ENCODE measurements around the gene UGT2B17. TPM values are rescaled to one million over a fixed set of nuclear protein-coding genes. Genes with fewer than 3 reads are reported as not detected.
"Not testable (repeated sequence)": the region's sequence is repeated elsewhere in the genome, so short reads cannot be mapped to it uniquely, and the experiment has no call there.

The UGT2B17 gene
- total RNA-seq, 3 donors from 2014 or later: 0.98 TPM; not detected in 2

- intact Hi-C loops (cut with DNase I; ENCODE audit: low total_unique reads): no loop called here
Measured at GRCh38 chr4:68520985-68521384, 55.1 kb downstream of the UGT2B17 start.

GRCh38 chr4:68518889-68519288, 57.2 kb downstream of the UGT2B17 start:
- H3K36me3 ChIP-seq: no peaks in the 10 kb centered on the region
- H3K27me3 ChIP-seq: no peaks in the 10 kb centered on the region
- intact Hi-C loops (cut with DNase I; ENCODE audit: low total_unique reads): no loop called here
- H3K4me3 ChIP-seq: no peak overlapping the region
- no peak for TF ChIP-seq POLR2AphosphoS5 (IDR thresholded peaks at IDR 0.05)
- no peak for TF ChIP-seq POLR2A (IDR thresholded peaks at IDR 0.05)
- TF ChIP-seq CTCF (IDR thresholded peaks at IDR 0.05): no peak
- no peaks in the 10 kb centered on the region for H3K9me3 ChIP-seq
- no peak for DNase-seq (ENCODE audit: low spot score in 2 of 2)
- H3K27ac ChIP-seq: no peak overlapping the region
- no peaks in the 10 kb centered on the region for H3K4me1 ChIP-seq

More at GRCh38 chr4:68520985-68521384, 55.1 kb downstream of the UGT2B17 start:
- H3K36me3 ChIP-seq: no peaks in the 10 kb centered on the region
- no peaks in the 10 kb centered on the region for H3K9me3 ChIP-seq
- no peak overlapping the region for H3K4me3 ChIP-seq
- TF ChIP-seq CTCF (IDR thresholded peaks at IDR 0.05) (no peak), POLR2AphosphoS5 (IDR thresholded peaks at IDR 0.05) (no peak), POLR2A (IDR thresholded peaks at IDR 0.05) (no peak)
- no peak for DNase-seq (ENCODE audit: low spot score in 2 of 2)
- no peaks in the 10 kb centered on the region for H3K27me3 ChIP-seq
- H3K4me1 ChIP-seq: no peaks in the 10 kb centered on the region
- no peak overlapping the region for H3K27ac ChIP-seq

GRCh38 chr4:68505452-68505851, 70.7 kb downstream of the UGT2B17 start:
- DNase-seq (ENCODE audit: low spot score in 2 of 2); intact Hi-C loops (cut with DNase I; ENCODE audit: low total_unique reads): not testable (repeated sequence)

DNA sequence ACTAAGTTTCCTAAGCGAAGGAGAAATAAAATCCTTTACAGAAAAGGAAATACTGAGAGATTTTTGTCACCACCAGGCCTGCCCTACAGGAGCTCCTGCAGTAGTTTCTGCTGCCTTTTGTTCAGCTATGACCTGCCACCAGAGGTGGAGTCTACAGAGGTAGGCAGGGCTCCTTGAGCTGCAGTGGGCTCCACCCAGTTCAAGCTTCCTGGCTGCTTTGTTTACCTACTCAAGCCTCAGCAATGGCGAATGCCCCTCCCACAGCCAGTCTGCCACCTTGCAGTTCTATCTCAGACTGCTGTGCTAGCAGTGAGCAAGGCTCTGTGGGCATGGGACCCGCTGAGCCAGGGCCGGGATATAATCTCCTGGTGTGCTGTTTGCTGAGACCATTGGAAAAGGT, 71.3 kb downstream of the UGT2B17 start:
- intact Hi-C loops (cut with DNase I; ENCODE audit: low total_unique reads); H3K4me3 ChIP-seq: not testable (repeated sequence)

More at GRCh38 chr4:68505452-68505851, 70.7 kb downstream of the UGT2B17 start:
- not testable (repeated sequence) for H3K36me3 ChIP-seq, H3K27me3 ChIP-seq, H3K9me3 ChIP-seq, H3K4me3 ChIP-seq, H3K27ac ChIP-seq, H3K4me1 ChIP-seq

GRCh38 chr4:68503462-68503861, 72.7 kb downstream of the UGT2B17 start:
- intact Hi-C loops (cut with DNase I; ENCODE audit: low total_unique reads); DNase-seq (ENCODE audit: low spot score in 2 of 2); H3K27ac ChIP-seq; H3K9me3 ChIP-seq; H3K4me1 ChIP-seq; H3K27me3 ChIP-seq; H3K36me3 ChIP-seq; H3K4me3 ChIP-seq: not testable (repeated sequence)

More for the DNA sequence above, 71.3 kb downstream of the UGT2B17 start:
- DNase-seq (ENCODE audit: low spot score in 2 of 2); H3K36me3 ChIP-seq; H3K4me1 ChIP-seq; H3K9me3 ChIP-seq; H3K27ac ChIP-seq; H3K27me3 ChIP-seq: not testable (repeated sequence)

- no peak overlapping the region for H3K4me3 ChIP-seq
- no peaks in the 10 kb centered on the region for H3K4me1 ChIP-seq
- H3K9me3 ChIP-seq: no peaks in the 10 kb centered on the region
- no peaks in the 10 kb centered on the region for H3K27me3 ChIP-seq
- DNase-seq (ENCODE audit: low spot score in 2 of 2): no peak
- no peak overlapping the region for H3K27ac ChIP-seq
- intact Hi-C loops (cut with DNase I; ENCODE audit: low total_unique reads): no loop called here
- TF ChIP-seq CTCF (IDR thresholded peaks at IDR 0.05): no peak
- no peak for TF ChIP-seq POLR2AphosphoS5 (IDR thresholded peaks at IDR 0.05)
- TF ChIP-seq POLR2A (IDR thresholded peaks at IDR 0.05): no peak
- H3K36me3 ChIP-seq: no peaks in the 10 kb centered on the region
Measured at GRCh38 chr4:68499021-68499420, 77.1 kb downstream of the UGT2B17 start.

- H3K4me1 ChIP-seq: no peaks in the 10 kb centered on the region
- TF ChIP-seq POLR2AphosphoS5 (IDR thresholded peaks at IDR 0.05): no peak
- TF ChIP-seq CTCF (IDR thresholded peaks at IDR 0.05): peak in 2 of 3 donors; percentile 81 to 88
- TF ChIP-seq POLR2A (IDR thresholded peaks at IDR 0.05): no peak
- H3K27ac ChIP-seq: no peak overlapping the region
- H3K36me3 ChIP-seq: no peaks in the 10 kb centered on the region
- no peak overlapping the region for H3K4me3 ChIP-seq
- intact Hi-C loops (cut with DNase I; ENCODE audit: low total_unique reads): no loop called here
- no peaks in the 10 kb centered on the region for H3K27me3 ChIP-seq
- DNase-seq (ENCODE audit: low spot score in 2 of 2): peak in 1 of 2 donors; percentile 36
- no peaks in the 10 kb centered on the region for H3K9me3 ChIP-seq
Measured at GRCh38 chr4:68498413-68499007, 77.6 kb downstream of the UGT2B17 start.
